ENCODE measurements around the gene PDC. TPM values are rescaled to one million over a fixed set of nuclear protein-coding genes. Genes with fewer than 3 reads are reported as not detected.
"Not testable (repeated sequence)": the region's sequence is repeated elsewhere in the genome, so short reads cannot be mapped to it uniquely, and the experiment has no call there.

The PDC gene
- polyA plus RNA-seq, 1 donor (not counting 4 experiments of a cell fraction or from before 2014, with no cell fraction given): not detected

GRCh38 chr1:186404454-186405051 lies 56.4 kb downstream of the PDC start:
- Histone ChIP-seq H3K27me3 (ENCODE audit: control insufficient read depth, extremely low read depth, insufficient read depth, low read length) (no peaks in the 10 kb centered on the region), H4K20me1 (ENCODE audit: control insufficient read depth, extremely low read depth, insufficient read depth, low read length) (no peaks in the 10 kb centered on the region), H3K9me3 (ENCODE audit: control insufficient read depth, low read depth, low read length) (no peaks in the 10 kb centered on the region), H3K4me3 (ENCODE audit: control insufficient read depth in 2 of 3, extremely low read depth in 1 of 3, insufficient read depth in 2 of 3, low read depth in 1 of 3, low read length in 3 of 3) (no peak overlapping the region), H3K36me3 (ENCODE audit: control insufficient read depth in 2 of 2, extremely low read depth in 1 of 2, insufficient read depth in 2 of 2, low read length in 2 of 2) (peaks cover 1 to 9% of the 10 kb centered on the region in 2 experiments), H3K4me1 (ENCODE audit: control insufficient read depth, extremely low read depth, insufficient read depth, low read length) (no peaks in the 10 kb centered on the region), H3K4me2 (ENCODE audit: control insufficient read depth, extremely low read depth, insufficient read depth, low read depth, low read length) (no peak overlapping the region), H3K79me2 (ENCODE audit: control insufficient read depth, insufficient read depth, low read length) (no peaks in the 10 kb centered on the region), H2AFZ (ENCODE audit: control insufficient read depth, low read length) (no peak overlapping the region), H3K9ac (ENCODE audit: control insufficient read depth, extremely low read depth, insufficient read depth, low read length) (peak overlapping the region; percentile 15), H3K27ac (ENCODE audit: control insufficient read depth, insufficient read depth, low read length) (peak overlapping the region; percentile 45), H3K9me1 (ENCODE audit: control insufficient read depth, extremely low read depth, insufficient read depth, low read length) (no peaks in the 10 kb centered on the region)
- dilution Hi-C loops (cut with MboI; ENCODE audit: extremely low pct_ligation_motif_present, low sequenced_read_pairs): no loop called here
- FAIRE-seq (peak; percentile 59), DNase-seq (ENCODE audit: low read depth, low spot score) (peak; percentile 11)
- TF ChIP-seq CTCF (optimal IDR thresholded peaks at IDR 0.05 in 1 of 3, IDR thresholded peaks at IDR 0.05 in 1 of 3, conservative IDR thresholded peaks at IDR 0.05 in 1 of 3; ENCODE audit: extremely low read depth in 1 of 3, insufficient read depth in 2 of 3, low read length in 3 of 3) (peak in 2 of 3 experiments; percentile 54 to 66), EZH2 (IDR thresholded peaks at IDR 0.05; ENCODE audit: low read length) (no peak)

GRCh38 chr1:186403632-186404031 lies 57.3 kb downstream of the PDC start:
- FAIRE-seq (no peak), DNase-seq (ENCODE audit: low read depth, low spot score) (no peak)
- no peaks in the 10 kb centered on the region for H3K27me3 ChIP-seq (ENCODE audit: control insufficient read depth, extremely low read depth, insufficient read depth, low read length)
- H3K36me3 ChIP-seq (ENCODE audit: control insufficient read depth in 2 of 2, extremely low read depth in 1 of 2, insufficient read depth in 2 of 2, low read length in 2 of 2): peaks cover 1 to 4% of the 10 kb centered on the region in 2 experiments
- H3K79me2 ChIP-seq (ENCODE audit: control insufficient read depth, insufficient read depth, low read length): no peaks in the 10 kb centered on the region
- H3K4me1 ChIP-seq (ENCODE audit: control insufficient read depth, extremely low read depth, insufficient read depth, low read length): no peaks in the 10 kb centered on the region
- H3K9me3 ChIP-seq (ENCODE audit: control insufficient read depth, low read depth, low read length): no peaks in the 10 kb centered on the region
- H2AFZ ChIP-seq (ENCODE audit: control insufficient read depth, low read length): no peak overlapping the region
- no peak overlapping the region for H3K4me2 ChIP-seq (ENCODE audit: control insufficient read depth, extremely low read depth, insufficient read depth, low read depth, low read length)
- dilution Hi-C loops (cut with MboI; ENCODE audit: extremely low pct_ligation_motif_present, low sequenced_read_pairs): no loop called here
- no peak overlapping the region for H3K4me3 ChIP-seq (ENCODE audit: control insufficient read depth in 2 of 3, extremely low read depth in 1 of 3, insufficient read depth in 2 of 3, low read depth in 1 of 3, low read length in 3 of 3)
- no peak for TF ChIP-seq CTCF (optimal IDR thresholded peaks at IDR 0.05 in 1 of 3, IDR thresholded peaks at IDR 0.05 in 1 of 3, conservative IDR thresholded peaks at IDR 0.05 in 1 of 3; ENCODE audit: extremely low read depth in 1 of 3, insufficient read depth in 2 of 3, low read length in 3 of 3)
- TF ChIP-seq EZH2 (IDR thresholded peaks at IDR 0.05; ENCODE audit: low read length): no peak
- no peak overlapping the region for H3K27ac ChIP-seq (ENCODE audit: control insufficient read depth, insufficient read depth, low read length)
- H4K20me1 ChIP-seq (ENCODE audit: control insufficient read depth, extremely low read depth, insufficient read depth, low read length): no peaks in the 10 kb centered on the region
- no peak overlapping the region for H3K9ac ChIP-seq (ENCODE audit: control insufficient read depth, extremely low read depth, insufficient read depth, low read length)
- H3K9me1 ChIP-seq (ENCODE audit: control insufficient read depth, extremely low read depth, insufficient read depth, low read length): no peaks in the 10 kb centered on the region

- H3K9me3 ChIP-seq (ENCODE audit: control insufficient read depth, low read depth, low read length); H3K27me3 ChIP-seq (ENCODE audit: control insufficient read depth, extremely low read depth, insufficient read depth, low read length); H3K4me1 ChIP-seq (ENCODE audit: control insufficient read depth, extremely low read depth, insufficient read depth, low read length); H3K79me2 ChIP-seq (ENCODE audit: control insufficient read depth, insufficient read depth, low read length); H3K9ac ChIP-seq (ENCODE audit: control insufficient read depth, extremely low read depth, insufficient read depth, low read length); dilution Hi-C loops (cut with MboI; ENCODE audit: extremely low pct_ligation_motif_present, low sequenced_read_pairs); H3K4me2 ChIP-seq (ENCODE audit: control insufficient read depth, extremely low read depth, insufficient read depth, low read depth, low read length); H2AFZ ChIP-seq (ENCODE audit: control insufficient read depth, low read length); H3K4me3 ChIP-seq (ENCODE audit: control insufficient read depth in 2 of 3, extremely low read depth in 1 of 3, insufficient read depth in 2 of 3, low read depth in 1 of 3, low read length in 3 of 3); DNase-seq (ENCODE audit: low read depth, low spot score); H3K27ac ChIP-seq (ENCODE audit: control insufficient read depth, insufficient read depth, low read length); H3K36me3 ChIP-seq (ENCODE audit: control insufficient read depth in 2 of 2, extremely low read depth in 1 of 2, insufficient read depth in 2 of 2, low read length in 2 of 2); FAIRE-seq; H4K20me1 ChIP-seq (ENCODE audit: control insufficient read depth, extremely low read depth, insufficient read depth, low read length); H3K9me1 ChIP-seq (ENCODE audit: control insufficient read depth, extremely low read depth, insufficient read depth, low read length): not testable (repeated sequence)
Measured at GRCh38 chr1:186401446-186401845, 59.5 kb downstream of the PDC start.

All from keratinocyte (primary cell).